Esophagus squamous epithelium (tissue), 5 donors: ENCODE data around the gene MGA. TPM values are rescaled to one million over a fixed set of nuclear protein-coding genes. Genes with fewer than 3 reads are reported as not detected.

Experiments used
- DNase-seq: peaks from one replicate; lab custom pipeline; 2025; lab: John Stamatoyannopoulos, UW
- H3K27ac ChIP-seq, 4 donors: fragments of 200-600 bp; sonication (generic); one replicate each; pipeline ENCODE4 v1.5.1; 2016 to 2019; ENCODE audit warnings: mild to moderate bottlenecking in 1 of 4
- H3K27me3 ChIP-seq, 4 donors: fragments of 200-600 bp; sonication (generic); 1 replicate in 3 of 4; 2 replicates in 1 of 4; pipeline versions ENCODE4 v1.5.1 to v1.6.0; 2017 to 2021; ENCODE audit warnings: antibody characterized with exemption in 1 of 4
- H3K36me3 ChIP-seq, 3 donors: fragments of 200-600 bp; sonication (generic); one replicate each; pipeline ENCODE4 v1.5.1; 2016 to 2019
- H3K4me1 ChIP-seq, 3 donors: fragments of 200-600 bp; sonication (generic); one replicate each; pipeline ENCODE4 v1.5.1; 2017 to 2019
- H3K4me3 ChIP-seq, 4 donors: fragments of 200-600 bp; sonication (generic); 1 replicate in 3 of 4; 2 replicates in 1 of 4; pipeline ENCODE4 v1.5.1; 2016 to 2019; ENCODE audit warnings: mild to moderate bottlenecking in 2 of 4, moderate library complexity in 1 of 4
- H3K9me3 ChIP-seq, 3 donors: fragments of 200-600 bp; sonication (generic); one replicate each; pipeline ENCODE4 v1.5.1; 2016 to 2019
- CTCF ChIP-seq, 6 experiments: fragments of 450-650 bp in 4 of 6; fragments of 200-600 bp in 2 of 6; sonication (generic) in 2 of 6; IDR thresholded peaks; one replicate each; pipeline ENCODE4 v1.5.1; 2016 to 2019; ENCODE audit warnings: antibody characterized with exemption in 6 of 6, mild to moderate bottlenecking in 4 of 6, moderate library complexity in 4 of 6
- POLR2A ChIP-seq, 4 donors: fragments of 450-650 bp; IDR thresholded peaks; one replicate each; pipeline ENCODE4 v1.6.1; 2017; ENCODE audit warnings: antibody characterized with exemption in 4 of 4, mild to moderate bottlenecking in 4 of 4, moderate library complexity in 3 of 4
- whole genome bisulfite sequencing, 2 donors: methylation state at CpG; one replicate each; pipeline ENCODE4 v1.1.5; 2018; 5-methylcytosine and 5-hydroxymethylcytosine counted together
- intact Hi-C: fragments of 100-400 bp; cut with DNase I; formaldehyde crosslinking; loops from one replicate; pipeline ENCODE4 v1.15.0; 2022
- total RNA-seq, 4 donors: library from RNA; depleted of rRNA; stranded (reverse); fragments of >200 nt; gene quantifications; one replicate each; pipeline ENCODE4 v1.1.0, GENCODE V29; 2016
- donor health status: DM: yes; HTN: yes; CAD: no.

Gene MGA
- total RNA-seq, 4 donors from 2014 or later, result 12.9 to 37.4 (median 15.1) TPM

DNA sequence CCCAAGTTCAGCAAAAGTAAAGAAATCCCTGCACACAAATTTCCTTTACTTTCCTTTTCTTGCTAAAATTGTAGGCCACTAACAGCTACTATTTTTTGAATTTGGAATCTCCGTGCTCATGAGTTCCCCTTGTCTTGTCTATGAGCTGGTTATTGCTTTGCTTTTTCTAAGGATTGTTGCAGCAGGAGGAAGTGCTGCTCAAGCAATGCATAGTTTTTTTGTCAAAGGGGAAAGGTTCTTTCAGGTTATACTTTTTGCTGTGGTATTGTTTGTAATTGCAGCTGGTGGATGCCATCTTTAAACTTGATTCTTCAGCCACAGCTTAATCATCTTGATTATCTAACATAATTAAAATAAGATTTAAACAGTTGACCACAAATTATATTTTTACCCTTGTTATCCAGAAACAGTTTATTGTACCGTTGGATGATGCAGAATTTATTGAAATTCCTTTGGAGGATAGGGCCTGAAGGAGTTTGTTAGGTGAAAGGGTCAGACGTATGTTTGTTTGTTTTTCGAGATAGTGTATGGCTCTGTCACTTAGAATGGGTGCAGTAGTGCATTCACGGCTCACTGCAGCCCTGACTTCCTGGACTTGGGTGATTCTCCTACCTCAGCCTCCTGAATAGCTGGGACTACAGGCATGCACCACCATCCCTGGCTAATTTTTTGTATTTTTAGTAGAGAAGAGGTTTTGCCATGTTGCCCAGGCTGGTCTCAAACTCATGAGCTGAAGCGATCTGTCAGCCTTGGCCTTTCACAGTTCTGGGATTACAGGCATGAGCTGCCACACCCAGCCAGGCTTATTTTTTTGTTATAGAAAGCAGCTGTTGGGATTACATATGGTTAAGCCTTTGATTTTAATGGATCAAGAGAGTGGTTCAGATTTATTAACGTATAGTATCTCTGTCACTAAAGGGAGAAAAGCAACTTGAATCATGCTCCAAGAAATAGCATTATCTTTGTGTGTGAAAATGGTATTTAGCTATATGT lies 11.7 kb downstream of the MGA start:
- no peak for TF ChIP-seq POLR2A (IDR thresholded peaks at IDR 0.05)
- TF ChIP-seq CTCF (IDR thresholded peaks at IDR 0.05), result no peak
- Histone ChIP-seq H3K9me3 (no peaks in the 10 kb centered on the region), H3K36me3 (peaks cover 0 to 41% (median 0%) of the 10 kb centered on the region in 3 donors), H3K4me1 (peaks cover 0 to 14% (median 0%) of the 10 kb centered on the region in 3 donors), H3K27me3 (no peaks in the 10 kb centered on the region), H3K4me3 (no peak overlapping the region), H3K27ac (no peak overlapping the region)
- no peak for DNase-seq
- intact Hi-C loops, result no loop called here
- 69 to 71% methylated on average over 7 of the region's 7 CpGs for WGBS, 2 donors

- TF ChIP-seq CTCF (IDR thresholded peaks at IDR 0.05) (no peak), POLR2A (IDR thresholded peaks at IDR 0.05) (no peak)
- Histone ChIP-seq H3K4me3 (no peak overlapping the region), H3K27me3 (no peaks in the 10 kb centered on the region), H3K9me3 (peaks cover 0 to 6% (median 0%) of the 10 kb centered on the region in 3 donors), H3K4me1 (peaks cover 0 to 14% (median 0%) of the 10 kb centered on the region in 3 donors), H3K36me3 (peaks cover 0 to 39% (median 0%) of the 10 kb centered on the region in 3 donors), H3K27ac (no peak overlapping the region)
- no peak for DNase-seq
- WGBS, 2 donors, result 93 to 96% methylated on average over 4 of the region's 4 CpGs
- intact Hi-C loops, result no loop called here
These were observed 15.1 kb downstream of the MGA start for GRCh38 chr15:41675337-41675736.

DNA sequence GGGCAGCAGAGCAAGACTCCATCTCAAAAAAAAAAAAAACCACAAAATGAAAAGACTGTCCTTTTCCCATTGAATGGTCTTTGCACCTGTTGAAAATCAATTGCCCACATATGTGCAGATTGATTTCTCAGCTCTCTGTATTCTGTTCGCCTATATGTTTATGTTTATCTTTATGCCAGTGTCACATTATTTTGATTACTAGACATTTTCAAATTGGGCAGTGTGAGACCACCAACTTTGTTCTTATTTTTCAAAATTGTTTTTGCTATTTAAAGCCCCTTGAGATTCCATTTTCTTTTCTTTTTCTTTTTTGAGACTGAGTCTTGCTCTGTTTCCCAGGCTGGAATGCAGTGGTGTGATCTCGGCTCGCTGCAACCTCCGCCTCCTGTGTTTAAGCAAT lies 18.5 kb downstream of the MGA start:
- no peak for TF ChIP-seq CTCF (IDR thresholded peaks at IDR 0.05)
- no peak for TF ChIP-seq POLR2A (IDR thresholded peaks at IDR 0.05)
- H3K9me3 ChIP-seq, result peaks cover 0 to 6% (median 0%) of the 10 kb centered on the region in 3 donors
- intact Hi-C loops, result no loop called here
- H3K4me1 ChIP-seq, result peaks cover 0 to 4% (median 0%) of the 10 kb centered on the region in 3 donors
- 98% methylated on average over 4 of the region's 4 CpGs for WGBS, 2 donors
- no peak overlapping the region for H3K27ac ChIP-seq
- H3K27me3 ChIP-seq, result no peaks in the 10 kb centered on the region
- H3K36me3 ChIP-seq, result peaks cover 0 to 26% (median 0%) of the 10 kb centered on the region in 3 donors
- H3K4me3 ChIP-seq, result no peak overlapping the region
- no peak for DNase-seq

GRCh38 chr15:41683955-41684354 lies 23.8 kb downstream of the MGA start:
- H3K4me3 ChIP-seq, result no peak overlapping the region
- no peak overlapping the region for H3K27ac ChIP-seq
- H3K36me3 ChIP-seq, result peaks cover 0 to 3% (median 0%) of the 10 kb centered on the region in 3 donors
- intact Hi-C loops, result no loop called here
- DNase-seq, result no peak
- H3K9me3 ChIP-seq, result peaks cover 0 to 4% (median 0%) of the 10 kb centered on the region in 3 donors
- TF ChIP-seq CTCF (IDR thresholded peaks at IDR 0.05) (no peak), POLR2A (IDR thresholded peaks at IDR 0.05) (no peak)
- 93 to 95% methylated on average over 4 of the region's 4 CpGs for WGBS, 2 donors
- no peaks in the 10 kb centered on the region for H3K27me3 ChIP-seq
- peaks cover 0 to 17% (median 0%) of the 10 kb centered on the region in 3 donors for H3K4me1 ChIP-seq

DNA sequence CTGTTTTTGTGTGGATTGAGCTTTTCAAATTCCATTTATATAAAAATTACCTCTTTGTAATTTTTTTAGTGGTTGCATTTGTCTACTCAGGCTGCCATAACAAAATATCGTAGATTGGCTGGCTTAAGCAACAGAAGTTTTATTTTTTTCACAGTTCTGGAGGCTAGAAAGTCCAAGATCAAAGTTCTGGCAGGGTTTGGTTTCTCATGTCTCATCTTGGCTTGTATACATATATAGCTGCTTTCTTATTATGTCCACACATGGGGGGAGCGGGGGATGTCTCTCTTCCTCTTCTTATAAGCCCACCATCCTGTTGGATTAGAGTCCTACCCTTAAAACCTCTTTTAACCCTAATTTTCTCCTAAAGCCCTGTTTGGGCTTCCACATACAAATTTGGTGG lies 28.5 kb downstream of the MGA start:
- Histone ChIP-seq H3K4me3 (no peak overlapping the region), H3K27me3 (no peaks in the 10 kb centered on the region)

More for the DNA sequence above, 28.5 kb downstream of the MGA start:
- TF ChIP-seq POLR2A (IDR thresholded peaks at IDR 0.05) (no peak), CTCF (IDR thresholded peaks at IDR 0.05) (no peak)
- DNase-seq, result no peak
- Histone ChIP-seq H3K36me3 (no peaks in the 10 kb centered on the region), H3K9me3 (no peaks in the 10 kb centered on the region), H3K4me1 (peaks cover 0 to 26% (median 0%) of the 10 kb centered on the region in 3 donors), H3K27ac (no peak overlapping the region)
- 68% methylated on average over 2 of the region's 2 CpGs for WGBS, 2 donors
- intact Hi-C loops, result no loop called here
